Measurements from ENCODE around the gene PTCD2.

DNA sequence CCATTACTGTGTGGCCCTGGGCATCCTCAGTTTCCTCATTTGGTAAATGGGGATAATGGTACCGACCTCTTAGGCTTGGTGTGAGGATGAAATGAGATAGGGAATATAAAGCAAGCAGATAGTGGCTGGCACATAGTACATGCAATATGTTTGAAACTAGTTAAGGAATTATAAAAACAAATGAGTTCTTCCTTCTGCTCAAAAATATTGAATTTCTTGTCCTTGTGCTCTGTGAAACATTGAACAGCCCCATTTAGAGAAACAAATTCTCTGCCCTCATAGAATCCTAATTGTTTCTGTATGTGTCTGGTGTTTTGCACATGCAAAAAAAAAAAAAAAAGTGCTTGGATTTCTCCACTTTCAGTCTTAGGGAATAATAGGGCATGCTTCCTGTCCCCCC lies 39.7 kb downstream of the PTCD2 start:
- TF ChIP-seq, protein P1, sequence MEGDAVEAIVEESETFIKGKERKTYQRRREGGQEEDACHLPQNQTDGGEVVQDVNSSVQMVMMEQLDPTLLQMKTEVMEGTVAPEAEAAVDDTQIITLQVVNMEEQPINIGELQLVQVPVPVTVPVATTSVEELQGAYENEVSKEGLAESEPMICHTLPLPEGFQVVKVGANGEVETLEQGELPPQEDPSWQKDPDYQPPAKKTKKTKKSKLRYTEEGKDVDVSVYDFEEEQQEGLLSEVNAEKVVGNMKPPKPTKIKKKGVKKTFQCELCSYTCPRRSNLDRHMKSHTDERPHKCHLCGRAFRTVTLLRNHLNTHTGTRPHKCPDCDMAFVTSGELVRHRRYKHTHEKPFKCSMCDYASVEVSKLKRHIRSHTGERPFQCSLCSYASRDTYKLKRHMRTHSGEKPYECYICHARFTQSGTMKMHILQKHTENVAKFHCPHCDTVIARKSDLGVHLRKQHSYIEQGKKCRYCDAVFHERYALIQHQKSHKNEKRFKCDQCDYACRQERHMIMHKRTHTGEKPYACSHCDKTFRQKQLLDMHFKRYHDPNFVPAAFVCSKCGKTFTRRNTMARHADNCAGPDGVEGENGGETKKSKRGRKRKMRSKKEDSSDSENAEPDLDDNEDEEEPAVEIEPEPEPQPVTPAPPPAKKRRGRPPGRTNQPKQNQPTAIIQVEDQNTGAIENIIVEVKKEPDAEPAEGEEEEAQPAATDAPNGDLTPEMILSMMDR (conservative IDR thresholded peaks at IDR 0.05; ENCODE audit: low read depth, low read length) = no peak
- TF ChIP-seq EZH2 (IDR thresholded peaks at IDR 0.05; ENCODE audit: borderline replicate concordance, low read depth, low read length, poor library complexity, severe bottlenecking) = no peak
